Motor neuron (in vitro differentiated cells): ENCODE measurements around the gene TNIK. TPM values are rescaled to one million over a fixed set of nuclear protein-coding genes. Genes with fewer than 3 reads are reported as not detected.
"Not testable (repeated sequence)": the region's sequence is repeated elsewhere in the genome, so short reads cannot be mapped to it uniquely, and the experiment has no call there.

ENCODE experiments used
- ATAC-seq, 8 experiments: fragments of 200-7000 bp; cut with Tn5 transposase; replicated peaks in 6 of 8; 2 replicates each; pipeline ENCODE4 v1.8.0; 2021; ENCODE audit warnings: mild to moderate bottlenecking in 8 of 8, moderate library complexity in 8 of 8
- H3K27ac ChIP-seq, 2 donors: fragments of 250-450 bp; sonication (Bioruptor Pico); 2 replicates each; pipeline ENCODE4 v1.9.0; 2021; ENCODE audit warnings: antibody characterized with exemption in 2 of 2, mild to moderate bottlenecking in 2 of 2, moderate library complexity in 1 of 2
- H3K4me1 ChIP-seq, 2 donors: fragments of 250-450 bp; sonication (Bioruptor Pico); replicated peaks in 1 of 2; 2 replicates each; pipeline ENCODE4 v1.6.1; 2021; ENCODE audit warnings: antibody characterized with exemption in 2 of 2, mild to moderate bottlenecking in 2 of 2, moderate library complexity in 1 of 2
- H3K4me3 ChIP-seq, 5 donors: fragments of 250-450 bp; sonication (Bioruptor Pico); 2 replicates each; pipeline ENCODE4 v1.9.0; 2021; ENCODE audit warnings: antibody characterized with exemption in 5 of 5, mild to moderate bottlenecking in 5 of 5, moderate library complexity in 4 of 5
- WGBS, 10 experiments: fragments of 450-650 bp; shearing (Covaris generic); methylation state at CpG; one replicate each; pipeline ENCODE4 v1.0.0; 2022; 5-methylcytosine and 5-hydroxymethylcytosine counted together
- in situ Hi-C, 9 experiments: fragments of 400-800 bp; cut with MboI; loops; one replicate each; pipeline ENCODE4 v1.15.0; 2021; ENCODE audit warnings: low sequenced_read_pairs in 9 of 9, low pct_unique_long_range_greater_than_20kb in 2 of 9; ENCODE audit not compliant: unreplicated experiment in 9 of 9
- total RNA-seq, 8 experiments: library from RNA; unstranded; fragments of 300-600 nt; gene quantifications; 2 replicates each; pipeline versions ENCODE4 v1.2.3 to v1.2.4, GENCODE V29; 2022

Gene TNIK
- total RNA-seq, 8 experiments from 2014 or later, result 0.87 to 76.5 (median 23.3) TPM

DNA sequence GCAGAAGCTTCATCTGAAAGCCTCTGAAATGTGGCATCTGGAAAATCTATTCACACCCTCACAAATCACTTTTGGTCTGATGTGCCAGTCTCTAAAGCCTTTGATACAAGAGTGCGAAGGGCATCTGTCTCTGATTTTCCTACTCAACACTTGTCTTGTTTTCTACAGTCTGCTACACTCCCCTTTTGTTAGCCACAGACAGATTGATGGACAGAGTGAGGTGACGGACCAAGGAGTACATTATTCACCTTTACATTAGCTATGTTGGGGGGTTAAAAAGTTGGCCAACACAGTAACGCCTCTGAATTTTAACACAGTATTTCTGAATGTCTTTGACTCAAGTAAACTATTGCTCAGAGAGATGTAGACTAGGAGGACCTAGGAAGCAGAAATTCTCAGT is 63.1 kb downstream of the TNIK start:
- no peak overlapping the region for H3K27ac ChIP-seq
- peaks cover 17 to 23% of the 10 kb centered on the region in 2 donors for H3K4me1 ChIP-seq
- ATAC-seq, result peak in 2 of 8 experiments; percentile 18 to 29
- H3K4me3 ChIP-seq, result no peak overlapping the region
- 60 to 100% (median 87%) methylated on average over 1 to 3 of the region's 3 CpGs; no CpG with 5 or more reads in 4 of the 10 experiments for whole genome bisulfite sequencing, 10 experiments
- in situ Hi-C loops, result no loop called here

GRCh38 chr3:171396048-171396447 is 64.2 kb downstream of the TNIK start:
- in situ Hi-C loops, result no loop called here
- ATAC-seq, result peak in 1 of 8 experiments; percentile 39
- WGBS, 10 experiments, result 50 to 100% (median 75%) methylated on average over 1 to 3 of the region's 3 CpGs; no CpG with 5 or more reads in 1 of the 10 experiments
- Histone ChIP-seq H3K4me1 (peaks cover 15 to 17% of the 10 kb centered on the region in 2 donors), H3K4me3 (no peak overlapping the region), H3K27ac (no peak overlapping the region)

- 0 to 86% (median 55%) methylated on average over 1 to 7 of the region's 7 CpGs for WGBS, 10 experiments
- Histone ChIP-seq H3K27ac (peak overlapping the region in 1 of 2 donors; percentile 1), H3K4me1 (peaks cover 15 to 17% of the 10 kb centered on the region in 2 donors), H3K4me3 (no peak overlapping the region)
- in situ Hi-C loops, result no loop called here
- peak in 3 of 8 experiments; percentile 60 to 88 (median 75) for ATAC-seq
Observed at GRCh38 chr3:171393032-171393744, 67.0 kb downstream of the TNIK start.

GRCh38 chr3:171391432-171391831 is 68.8 kb downstream of the TNIK start:
- no peak for ATAC-seq
- H3K4me1 ChIP-seq, result peaks cover 6 to 7% of the 10 kb centered on the region in 2 donors
- no peak overlapping the region for H3K27ac ChIP-seq
- in situ Hi-C loops, result no loop called here
- no peak overlapping the region for H3K4me3 ChIP-seq

- Histone ChIP-seq H3K4me3 (no peak overlapping the region), H3K27ac (no peak overlapping the region), H3K4me1 (peaks cover 7% of the 10 kb centered on the region in 2 donors)
- WGBS, 10 experiments, result 10 to 87% (median 82%) methylated on average over 1 to 9 of the region's 9 CpGs; no CpG with 5 or more reads in 2 of the 10 experiments
- in situ Hi-C loops, result no loop called here
- peak in 4 of 8 experiments; percentile 6 to 87 (median 36) for ATAC-seq
Observed at GRCh38 chr3:171390051-171390941, 69.9 kb downstream of the TNIK start.

DNA sequence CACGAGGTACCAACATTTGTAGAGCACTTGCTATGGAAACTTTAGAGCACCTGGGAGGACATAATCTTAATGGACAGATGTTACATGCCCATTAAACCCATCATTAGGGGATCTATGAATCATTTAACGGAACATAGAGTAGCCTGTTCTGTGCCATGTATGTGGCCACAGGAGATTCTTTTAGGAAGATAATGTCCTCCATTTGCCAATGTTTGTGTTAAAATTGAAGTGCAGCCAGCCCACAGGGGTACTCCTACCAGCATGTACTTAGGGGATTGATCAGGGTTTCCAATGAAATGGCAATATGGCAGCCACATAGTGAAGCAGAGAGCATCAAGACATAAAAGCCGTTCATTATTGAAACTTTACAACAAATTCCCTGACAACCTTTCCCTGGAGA is 70.7 kb downstream of the TNIK start:
- Histone ChIP-seq H3K27ac (no peak overlapping the region), H3K4me1 (peaks cover 9 to 13% of the 10 kb centered on the region in 2 donors), H3K4me3 (no peak overlapping the region)
- WGBS, 10 experiments, result 33 to 100% (median 60%) methylated on average over 1 to 3 of the region's 3 CpGs; no CpG with 5 or more reads in 1 of the 10 experiments
- no peak for ATAC-seq
- in situ Hi-C loops, result no loop called here

DNA sequence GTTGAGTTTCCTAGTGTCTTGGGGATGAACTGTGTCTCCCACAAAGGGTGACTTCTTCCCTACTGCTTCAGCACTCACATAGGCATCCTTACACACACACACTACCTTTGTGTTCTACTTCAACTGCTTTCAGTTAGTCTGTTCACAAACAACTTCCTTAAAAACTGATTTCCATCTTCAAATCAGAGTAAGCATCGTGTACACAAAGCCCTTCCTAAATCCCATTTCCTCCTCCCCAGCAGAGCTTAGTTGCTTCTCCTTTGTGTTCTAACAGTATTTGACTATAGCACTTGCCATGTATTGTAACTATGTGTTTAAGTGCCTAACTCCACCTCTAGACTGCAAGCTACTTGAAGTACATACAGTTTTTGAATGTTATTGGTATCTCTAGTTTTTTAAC is 71.7 kb downstream of the TNIK start:
- ATAC-seq, result no peak
- Histone ChIP-seq H3K27ac (no peak overlapping the region), H3K4me3 (no peak overlapping the region), H3K4me1 (peaks cover 19 to 22% of the 10 kb centered on the region in 2 donors)
- WGBS, 10 experiments, result 11 to 100% (median 60%) methylated on average over 1 of the region's 1 CpG; no CpG with 5 or more reads in 4 of the 10 experiments
- in situ Hi-C loops, result no loop called here

DNA sequence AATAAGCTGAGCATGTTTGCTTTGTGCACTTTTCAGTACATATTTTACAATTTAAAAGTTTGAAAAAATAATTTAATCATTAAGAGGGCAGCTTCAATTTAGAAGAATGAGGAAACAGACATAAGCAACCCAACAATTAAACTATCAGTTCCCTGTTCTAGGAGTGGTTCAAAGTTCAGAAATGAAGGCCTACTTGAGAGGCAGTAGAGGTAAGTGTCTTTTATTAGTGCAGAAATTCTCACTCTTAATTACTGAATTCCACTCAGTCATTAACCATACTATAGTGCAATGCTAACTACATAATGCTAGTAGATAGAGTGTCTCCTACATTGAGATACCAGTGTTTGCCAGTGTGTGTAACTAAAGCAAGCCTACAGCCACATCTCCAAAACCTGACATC is 73.1 kb downstream of the TNIK start:
- Histone ChIP-seq H3K4me3 (no peak overlapping the region), H3K27ac (no peak overlapping the region), H3K4me1 (peaks cover 20 to 23% of the 10 kb centered on the region in 2 donors)
- in situ Hi-C loops, result no loop called here
- no peak for ATAC-seq

GRCh38 chr3:171385086-171385485 is 75.1 kb downstream of the TNIK start:
- 50 to 73% (median 61%) methylated on average over 2 to 5 of the region's 5 CpGs; no CpG with 5 or more reads in 4 of the 10 experiments for WGBS, 10 experiments
- H3K4me1 ChIP-seq, result peaks cover 20 to 23% of the 10 kb centered on the region in 2 donors
- in situ Hi-C loops, result no loop called here
- ATAC-seq, result no peak
- H3K27ac ChIP-seq, result no peak overlapping the region
- no peak overlapping the region for H3K4me3 ChIP-seq

GRCh38 chr3:171384101-171384891 is 75.9 kb downstream of the TNIK start:
- ATAC-seq, result peak in 1 of 8 experiments; percentile 32
- 58 to 94% (median 75%) methylated on average over 1 to 3 of the region's 3 CpGs; no CpG with 5 or more reads in 2 of the 10 experiments for WGBS, 10 experiments
- in situ Hi-C loops, result no loop called here
- Histone ChIP-seq H3K27ac (peak overlapping the region in 1 of 2 donors; percentile 1), H3K4me1 (peaks cover 20 to 23% of the 10 kb centered on the region in 2 donors), H3K4me3 (no peak overlapping the region)

DNA sequence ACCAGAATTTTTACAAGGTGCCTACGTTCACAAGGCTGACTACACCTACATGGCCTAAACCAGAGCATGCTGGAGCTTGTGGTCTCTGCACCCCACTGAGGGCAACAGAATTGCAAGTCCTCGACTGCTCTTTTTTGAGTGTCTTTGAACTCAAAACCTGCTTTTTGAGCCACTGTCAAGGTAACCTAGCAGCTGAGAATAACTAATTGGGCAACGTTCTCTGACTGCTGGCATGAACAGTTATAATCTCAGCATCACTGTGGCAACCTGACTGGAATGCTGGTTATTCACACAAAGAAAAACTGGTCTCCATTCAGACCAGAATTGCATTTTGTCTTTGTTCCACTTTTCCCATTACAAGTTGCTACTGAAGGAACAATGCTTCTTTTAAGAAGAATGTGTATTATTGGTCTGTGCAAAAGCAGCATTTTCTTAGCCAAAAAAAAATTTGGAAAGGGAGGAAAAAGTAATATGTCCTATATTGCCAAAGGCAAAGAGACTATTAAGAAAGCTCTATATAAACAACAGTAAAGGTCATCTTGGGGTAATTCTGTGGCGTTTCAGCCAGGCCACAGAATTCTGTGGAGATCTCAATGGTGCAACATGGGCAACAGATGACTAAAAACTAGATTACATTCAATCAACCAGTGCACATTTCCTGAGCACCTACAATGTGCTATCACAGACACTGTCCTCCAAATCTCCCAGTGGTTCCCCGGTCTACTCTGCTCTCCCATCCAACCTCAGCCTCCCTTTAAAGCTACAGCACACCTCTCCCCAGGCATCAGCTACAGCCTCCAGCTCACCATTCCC is 76.8 kb downstream of the TNIK start:
- Histone ChIP-seq H3K4me3 (no peak overlapping the region), H3K4me1 (peaks cover 20 to 23% of the 10 kb centered on the region in 2 donors), H3K27ac (peak overlapping the region; percentile 1 to 3)
- ATAC-seq, result peak in 5 of 8 experiments; percentile 51 to 91 (median 85)
- in situ Hi-C loops, result no loop called here
- WGBS, 10 experiments, result 0 to 51% (median 24%) methylated on average over 1 to 4 of the region's 5 CpGs

DNA sequence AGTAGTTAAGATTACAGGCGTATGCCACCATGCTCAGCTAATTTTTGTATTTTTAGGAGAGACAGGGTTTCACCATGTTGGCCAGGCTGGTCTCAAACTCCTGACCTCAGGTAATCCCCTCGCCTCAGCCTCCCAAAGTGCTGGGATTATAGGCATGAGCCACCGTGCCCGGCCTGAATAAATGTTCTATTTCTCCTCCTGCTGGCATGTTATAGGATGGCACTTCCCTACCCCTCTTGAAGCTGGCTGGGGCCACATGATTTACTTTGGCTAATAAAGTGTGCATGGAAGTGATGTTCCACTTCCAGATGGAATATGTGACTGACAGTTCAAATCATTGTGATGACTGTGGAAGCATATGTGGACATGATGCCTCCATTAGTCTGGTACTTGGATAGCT is 77.9 kb downstream of the TNIK start:
- WGBS, 10 experiments, result 38 to 100% (median 71%) methylated on average over 1 to 2 of the region's 4 CpGs; no CpG with 5 or more reads in 6 of the 10 experiments
- in situ Hi-C loops, H3K4me3 ChIP-seq, H3K27ac ChIP-seq, ATAC-seq: not testable (repeated sequence)
- H3K4me1 ChIP-seq, result peaks cover 20 to 23% of the 10 kb centered on the region in 2 donors
